Suprapubic skin (tissue), 3 donors: ENCODE data around the gene PLXDC2.

ENCODE experiments used
- POLR2A ChIP-seq, 2 donors: fragments of 450-650 bp; IDR thresholded peaks; one replicate each; pipeline ENCODE4 v1.6.1; 2017; ENCODE audit warnings: antibody characterized with exemption in 2 of 2, mild to moderate bottlenecking in 2 of 2, moderate library complexity in 2 of 2
- TF ChIP-seq, protein P1 (sequence below), 2 donors: fragments of 200-600 bp in 1 of 2; fragments of 450-650 bp in 1 of 2; sonication (generic) in 1 of 2; IDR thresholded peaks; one replicate each; pipeline ENCODE4 v1.5.1; 2016 to 2019; ENCODE audit warnings: antibody characterized with exemption in 2 of 2, mild to moderate bottlenecking in 1 of 2, moderate library complexity in 1 of 2

DNA sequence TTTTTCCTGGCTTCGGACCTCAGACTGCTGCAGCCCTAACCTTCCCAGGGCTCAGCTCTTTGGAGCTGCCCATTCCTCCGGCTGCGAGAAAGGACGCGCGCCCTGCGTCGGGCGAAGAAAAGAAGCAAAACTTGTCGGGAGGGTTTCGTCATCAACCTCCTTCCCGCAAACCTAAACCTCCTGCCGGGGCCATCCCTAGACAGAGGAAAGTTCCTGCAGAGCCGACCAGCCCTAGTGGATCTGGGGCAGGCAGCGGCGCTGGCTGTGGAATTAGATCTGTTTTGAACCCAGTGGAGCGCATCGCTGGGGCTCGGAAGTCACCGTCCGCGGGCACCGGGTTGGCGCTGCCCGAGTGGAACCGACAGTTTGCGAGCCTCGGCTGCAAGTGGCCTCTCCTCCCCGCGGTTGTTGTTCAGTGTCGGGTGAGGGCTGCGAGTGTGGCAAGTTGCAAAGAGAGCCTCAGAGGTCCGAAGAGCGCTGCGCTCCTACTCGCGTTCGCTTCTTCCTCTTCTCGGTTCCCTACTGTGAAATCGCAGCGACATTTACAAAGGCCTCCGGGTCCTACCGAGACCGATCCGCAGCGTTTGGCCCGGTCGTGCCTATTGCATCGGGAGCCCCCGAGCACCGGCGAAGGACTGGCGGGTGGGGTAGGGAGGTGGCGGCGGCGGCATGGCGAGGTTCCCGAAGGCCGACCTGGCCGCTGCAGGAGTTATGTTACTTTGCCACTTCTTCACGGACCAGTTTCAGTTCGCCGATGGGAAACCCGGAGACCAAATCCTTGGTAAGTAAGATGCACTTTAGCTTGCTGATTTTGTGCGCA lies at the start of gene PLXDC2:
- TF ChIP-seq, protein P1, sequence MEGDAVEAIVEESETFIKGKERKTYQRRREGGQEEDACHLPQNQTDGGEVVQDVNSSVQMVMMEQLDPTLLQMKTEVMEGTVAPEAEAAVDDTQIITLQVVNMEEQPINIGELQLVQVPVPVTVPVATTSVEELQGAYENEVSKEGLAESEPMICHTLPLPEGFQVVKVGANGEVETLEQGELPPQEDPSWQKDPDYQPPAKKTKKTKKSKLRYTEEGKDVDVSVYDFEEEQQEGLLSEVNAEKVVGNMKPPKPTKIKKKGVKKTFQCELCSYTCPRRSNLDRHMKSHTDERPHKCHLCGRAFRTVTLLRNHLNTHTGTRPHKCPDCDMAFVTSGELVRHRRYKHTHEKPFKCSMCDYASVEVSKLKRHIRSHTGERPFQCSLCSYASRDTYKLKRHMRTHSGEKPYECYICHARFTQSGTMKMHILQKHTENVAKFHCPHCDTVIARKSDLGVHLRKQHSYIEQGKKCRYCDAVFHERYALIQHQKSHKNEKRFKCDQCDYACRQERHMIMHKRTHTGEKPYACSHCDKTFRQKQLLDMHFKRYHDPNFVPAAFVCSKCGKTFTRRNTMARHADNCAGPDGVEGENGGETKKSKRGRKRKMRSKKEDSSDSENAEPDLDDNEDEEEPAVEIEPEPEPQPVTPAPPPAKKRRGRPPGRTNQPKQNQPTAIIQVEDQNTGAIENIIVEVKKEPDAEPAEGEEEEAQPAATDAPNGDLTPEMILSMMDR (IDR thresholded peaks at IDR 0.05), result no peak
- no peak for TF ChIP-seq POLR2A (IDR thresholded peaks at IDR 0.05)
